ENCODE measurements around the gene TRMT44.

TRMT44 gene

DNA sequence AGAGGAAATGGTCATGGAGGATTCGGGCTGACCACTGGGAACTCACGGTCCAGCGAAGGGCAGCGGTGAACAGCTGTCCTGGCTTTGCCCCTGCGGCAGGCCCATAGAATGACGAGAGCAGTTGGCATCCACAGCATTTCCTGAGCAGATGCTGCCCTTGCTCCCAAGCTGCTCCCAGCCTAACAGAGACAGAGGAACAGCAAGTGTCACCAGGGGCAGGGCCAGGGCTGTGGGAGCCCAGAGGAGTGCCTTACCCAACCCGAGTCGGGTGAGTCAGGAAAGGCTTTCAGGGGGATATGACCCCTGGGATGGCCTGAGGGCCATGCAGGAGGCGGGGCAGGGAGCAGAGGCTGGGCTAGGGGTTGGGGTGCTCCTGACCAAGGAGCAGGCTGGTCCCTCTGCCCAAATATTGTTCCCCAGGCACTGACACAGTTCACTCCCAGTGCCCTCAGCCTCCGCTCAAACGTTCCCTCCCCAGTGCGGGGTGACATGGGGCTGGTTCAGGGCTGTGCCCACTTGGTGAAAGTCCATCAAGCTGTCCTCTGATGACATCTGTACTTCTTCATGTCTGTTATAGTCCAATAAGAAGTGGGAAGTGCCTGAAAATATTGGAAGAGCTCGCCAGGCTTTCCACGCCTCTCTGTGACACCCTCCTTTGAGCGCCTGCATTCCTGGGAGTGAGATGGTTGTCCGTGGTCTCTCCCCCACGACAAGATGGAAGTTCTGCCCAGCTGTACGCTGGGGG lies 74.9 kb downstream of the TRMT44 start:
- H3K4me3 ChIP-seq: no peak overlapping the region
- H3K27me3 ChIP-seq (ENCODE audit: low read depth): no peaks in the 10 kb centered on the region
- peaks cover 4% of the 10 kb centered on the region; the same call in 1 of the 2 replicates for H3K9me3 ChIP-seq
- no peak for DNase-seq (ENCODE audit: low spot score in 2 of 2)
- no peaks in the 10 kb centered on the region for H3K36me3 ChIP-seq (replicated peaks)
- in situ Hi-C loops (cut with MboI; ENCODE audit: low sequenced_read_pairs): no loop called here
- no peaks in the 10 kb centered on the region for H3K4me1 ChIP-seq

DNA sequence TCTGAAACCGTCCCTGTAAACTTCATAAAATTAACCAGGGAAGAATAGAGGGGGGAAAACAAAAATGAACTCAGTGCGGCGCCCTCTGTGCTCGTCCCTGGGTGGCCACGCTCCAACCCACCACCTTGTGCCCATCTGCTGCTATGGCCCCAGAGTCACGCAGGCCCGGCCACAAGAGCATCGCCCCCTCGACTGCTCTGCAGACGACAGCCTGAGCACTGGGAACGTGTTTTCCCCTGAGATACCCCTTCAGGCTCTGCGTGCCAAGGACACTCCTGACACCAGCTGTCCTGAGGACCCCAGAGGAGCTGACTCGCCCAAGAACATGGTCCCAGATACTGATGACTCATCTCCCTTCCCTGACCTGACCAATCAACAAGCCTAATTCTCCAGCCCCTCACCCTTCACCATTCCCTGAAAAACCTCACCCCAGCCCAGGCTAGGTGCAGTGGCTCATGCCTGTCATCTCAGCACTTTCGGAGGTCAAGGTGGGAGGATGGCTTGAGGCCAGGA lies 75.5 kb downstream of the TRMT44 start:
- Histone ChIP-seq H3K36me3 (replicated peaks) (no peaks in the 10 kb centered on the region), H3K9me3 (peaks cover 5% of the 10 kb centered on the region; the same call in 1 of the 2 replicates), H3K4me3 (no peak overlapping the region), H3K4me1 (no peaks in the 10 kb centered on the region), H3K27me3 (ENCODE audit: low read depth) (no peaks in the 10 kb centered on the region)
- in situ Hi-C loops (cut with MboI; ENCODE audit: low sequenced_read_pairs): no loop called here
- DNase-seq (ENCODE audit: low spot score in 2 of 2): no peak

DNA sequence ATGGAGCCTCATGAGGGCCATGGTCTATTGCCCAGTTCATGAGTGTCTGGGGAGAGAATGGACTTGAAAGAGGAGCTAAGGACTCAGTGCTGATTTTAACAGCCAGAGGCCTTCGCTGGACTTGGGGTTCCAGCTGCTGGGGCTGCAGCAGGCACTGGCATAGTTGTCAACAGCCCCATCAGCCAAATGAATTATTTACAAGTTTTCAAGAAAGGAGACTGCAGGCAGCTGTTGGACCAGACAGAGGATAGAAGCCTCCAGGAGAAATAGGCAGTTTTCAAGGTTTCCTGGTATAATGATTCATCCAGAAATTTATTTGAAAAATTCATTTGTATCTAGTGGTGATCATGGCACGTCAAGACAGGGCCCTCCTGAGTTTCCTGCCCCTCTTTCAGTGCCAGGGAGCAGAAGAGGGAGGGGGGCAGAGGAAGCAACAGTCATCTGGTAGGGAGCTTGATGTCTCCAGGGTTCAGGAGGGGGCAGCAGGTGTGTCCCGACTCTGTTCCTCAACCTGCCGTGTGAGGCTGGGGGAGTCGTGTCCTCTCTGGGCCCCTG lies 76.5 kb downstream of the TRMT44 start:
- Histone ChIP-seq H3K27me3 (ENCODE audit: low read depth) (no peaks in the 10 kb centered on the region), H3K4me1 (no peaks in the 10 kb centered on the region), H3K4me3 (no peak overlapping the region), H3K36me3 (replicated peaks) (no peaks in the 10 kb centered on the region), H3K9me3 (peaks cover 6% of the 10 kb centered on the region; the same call in 1 of the 2 replicates)
- in situ Hi-C loops (cut with MboI; ENCODE audit: low sequenced_read_pairs): no loop called here
- DNase-seq (ENCODE audit: low spot score in 2 of 2): no peak

DNA sequence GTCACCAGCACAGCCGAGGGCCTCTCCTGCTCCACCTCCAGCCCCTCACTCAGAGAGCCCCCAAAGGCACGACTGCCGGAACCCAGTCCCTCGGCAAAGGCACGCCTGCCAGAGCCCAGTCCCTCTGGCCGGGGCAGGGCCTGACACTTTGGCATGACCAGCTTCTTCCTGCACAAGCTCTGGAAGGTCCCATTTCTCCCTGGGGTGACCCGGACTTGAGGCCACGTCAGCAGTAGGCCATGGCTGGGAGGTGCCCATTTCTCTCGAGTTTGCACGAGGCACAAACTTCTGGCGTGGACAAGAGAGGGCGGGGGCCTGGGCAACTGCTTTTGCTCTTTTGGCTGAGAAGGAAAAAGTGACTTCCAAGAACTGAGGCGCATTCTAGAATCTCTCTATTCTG lies 77.4 kb downstream of the TRMT44 start:
- H3K4me3 ChIP-seq: no peak overlapping the region
- no peaks in the 10 kb centered on the region for H3K4me1 ChIP-seq
- no peak for DNase-seq (ENCODE audit: low spot score in 2 of 2)
- H3K36me3 ChIP-seq (replicated peaks): no peaks in the 10 kb centered on the region
- H3K27me3 ChIP-seq (ENCODE audit: low read depth): no peaks in the 10 kb centered on the region
- in situ Hi-C loops (cut with MboI; ENCODE audit: low sequenced_read_pairs): no loop called here
- H3K9me3 ChIP-seq: peaks cover 6% of the 10 kb centered on the region; the same call in 1 of the 2 replicates

DNA sequence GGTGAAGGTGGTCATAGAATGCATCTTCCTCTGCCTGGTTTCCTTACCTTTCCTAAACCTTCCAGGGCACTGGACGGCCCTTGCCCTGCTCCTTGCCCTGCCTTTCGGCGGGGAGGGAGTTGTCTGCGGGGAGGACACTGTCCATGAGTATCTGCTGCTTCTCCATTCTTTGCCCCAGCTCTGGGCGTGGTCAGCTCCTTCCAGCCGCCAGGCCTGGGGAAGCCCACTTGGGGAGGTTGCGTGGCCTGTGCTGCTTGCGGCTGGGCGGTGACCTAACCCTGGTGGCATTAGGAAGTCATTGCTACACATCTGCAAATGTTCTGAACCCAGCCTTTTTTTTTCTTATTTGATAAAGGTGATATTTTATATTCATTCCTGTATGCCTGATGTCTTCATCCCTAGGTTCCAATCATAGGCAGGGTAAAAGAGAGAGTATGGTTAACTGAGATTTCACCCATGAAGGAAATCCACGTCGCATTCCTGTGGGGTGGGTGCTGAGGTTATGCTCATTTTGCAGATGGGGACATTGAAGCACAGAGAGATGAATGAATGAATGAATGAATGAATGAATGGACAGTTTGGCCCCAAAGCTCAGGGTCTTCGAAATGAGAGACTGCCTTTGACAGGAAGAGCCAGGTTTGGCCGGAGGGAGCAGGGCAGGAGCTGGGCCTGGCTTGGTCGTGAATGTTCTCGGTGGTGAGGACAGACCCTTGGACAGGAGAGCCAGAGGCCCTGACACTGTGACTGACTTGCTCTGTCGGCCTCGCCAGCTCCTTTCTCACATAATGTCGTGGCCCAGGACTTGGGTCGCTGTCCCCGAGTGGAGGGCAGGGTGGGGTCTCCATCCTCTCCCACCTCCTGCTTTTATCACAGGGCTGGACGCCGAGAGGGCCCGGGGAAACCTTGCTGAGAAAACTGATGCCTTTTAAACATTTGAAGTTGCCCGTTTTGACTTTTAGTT lies 81.9 kb downstream of the TRMT44 start:
- DNase-seq (ENCODE audit: low spot score in 2 of 2): no peak
- H3K4me3 ChIP-seq: no peak overlapping the region
- in situ Hi-C loops (cut with MboI; ENCODE audit: low sequenced_read_pairs): no loop called here
- no peaks in the 10 kb centered on the region for H3K36me3 ChIP-seq (replicated peaks)
- no peaks in the 10 kb centered on the region for H3K4me1 ChIP-seq
- H3K27me3 ChIP-seq (ENCODE audit: low read depth): no peaks in the 10 kb centered on the region
- H3K9me3 ChIP-seq: peaks cover 3% of the 10 kb centered on the region; the same call in 1 of the 2 replicates

DNA sequence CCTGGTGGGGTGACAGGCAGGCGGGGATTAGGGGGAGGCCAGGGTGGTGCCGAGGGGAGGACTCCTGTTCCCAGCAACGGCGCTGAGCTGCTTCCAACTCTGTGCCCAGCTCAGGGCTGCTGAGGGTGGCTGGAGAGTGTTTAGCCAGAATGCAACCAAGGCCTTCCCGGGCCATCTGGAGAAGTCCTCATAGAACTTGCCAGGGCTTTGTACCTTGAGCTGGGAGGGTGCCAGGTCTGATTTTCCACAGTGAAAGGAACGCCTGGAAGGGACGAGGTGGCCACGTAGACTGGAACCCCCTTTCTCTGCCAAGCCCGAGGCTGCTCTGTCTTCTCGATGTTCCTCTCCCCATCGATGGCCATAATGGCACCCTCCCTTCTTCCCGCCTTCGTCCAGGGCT lies 82.6 kb downstream of the TRMT44 start:
- Histone ChIP-seq H3K36me3 (replicated peaks) (no peaks in the 10 kb centered on the region), H3K9me3 (peaks cover 3% of the 10 kb centered on the region; the same call in 1 of the 2 replicates), H3K4me3 (no peak overlapping the region), H3K27me3 (ENCODE audit: low read depth) (no peaks in the 10 kb centered on the region), H3K4me1 (no peaks in the 10 kb centered on the region)
- in situ Hi-C loops (cut with MboI; ENCODE audit: low sequenced_read_pairs): no loop called here
- DNase-seq (ENCODE audit: low spot score in 2 of 2): no peak

DNA sequence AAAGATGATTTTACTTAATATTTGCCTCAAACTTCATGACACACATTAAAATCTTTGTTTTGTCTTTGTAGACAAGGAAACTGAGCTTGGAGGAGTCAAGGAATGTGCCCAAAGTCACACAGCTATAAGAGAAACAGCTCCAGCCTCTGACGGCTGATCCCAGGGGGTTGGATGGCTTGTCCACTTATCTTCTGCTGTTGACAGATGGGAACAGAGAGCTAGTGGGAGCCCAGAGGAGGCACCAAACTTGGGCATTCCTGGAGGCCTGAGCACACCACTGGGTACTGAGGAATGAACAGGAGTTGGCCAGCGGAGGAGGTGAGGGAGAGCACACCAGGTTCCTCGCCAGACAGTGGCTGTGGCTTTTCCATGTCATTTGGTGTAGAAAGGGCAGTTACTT lies 83.2 kb downstream of the TRMT44 start:
- H3K36me3 ChIP-seq (replicated peaks): no peaks in the 10 kb centered on the region
- no peaks in the 10 kb centered on the region for H3K4me1 ChIP-seq
- peaks cover 3% of the 10 kb centered on the region; the same call in 1 of the 2 replicates for H3K9me3 ChIP-seq
- no peaks in the 10 kb centered on the region for H3K27me3 ChIP-seq (ENCODE audit: low read depth)
- in situ Hi-C loops (cut with MboI; ENCODE audit: low sequenced_read_pairs): no loop called here
- no peak for DNase-seq (ENCODE audit: low spot score in 2 of 2)
- no peak overlapping the region for H3K4me3 ChIP-seq

DNA sequence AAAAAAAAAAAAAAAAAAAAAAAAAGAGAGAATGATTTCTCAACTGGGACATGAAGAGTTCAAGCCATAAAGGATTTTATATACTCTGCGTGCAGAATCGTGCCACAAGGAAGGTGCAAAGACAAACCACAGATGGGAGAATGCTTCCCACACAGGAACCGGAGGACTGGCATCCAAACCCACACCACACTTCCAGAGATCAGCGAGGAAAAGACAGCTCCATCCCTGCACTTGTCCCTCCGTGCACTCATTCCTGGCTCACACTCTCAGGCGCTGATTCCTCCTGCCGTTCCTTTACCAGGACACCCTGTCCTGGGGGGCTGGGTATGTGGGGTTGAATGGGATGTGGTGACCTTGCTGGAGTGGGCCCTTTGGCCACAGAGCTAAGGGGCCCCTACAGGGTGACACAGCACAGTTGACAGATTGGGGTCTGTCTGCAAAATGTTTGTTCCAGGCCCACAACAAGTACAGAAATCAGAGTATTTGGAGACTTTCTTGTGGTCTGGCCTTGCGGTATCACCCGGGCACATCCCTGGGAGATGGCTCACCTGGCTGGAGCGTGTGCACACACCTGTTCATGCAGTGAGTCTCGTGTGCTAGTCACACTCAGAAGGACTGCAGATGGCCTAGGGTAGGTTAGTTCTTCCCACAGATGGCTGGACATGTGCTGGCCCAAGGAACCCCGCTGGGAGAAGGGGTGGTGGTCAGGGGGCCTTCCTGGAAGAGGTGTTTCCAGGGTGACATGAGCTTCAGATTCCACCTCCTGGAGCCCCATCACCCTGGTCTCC lies 84.2 kb downstream of the TRMT44 start:
- DNase-seq (ENCODE audit: low spot score in 2 of 2): no peak
- in situ Hi-C loops (cut with MboI; ENCODE audit: low sequenced_read_pairs): no loop called here
- Histone ChIP-seq H3K27me3 (ENCODE audit: low read depth) (no peaks in the 10 kb centered on the region), H3K9me3 (peaks cover 3% of the 10 kb centered on the region; the same call in 1 of the 2 replicates), H3K4me1 (no peaks in the 10 kb centered on the region), H3K4me3 (no peak overlapping the region), H3K36me3 (replicated peaks) (no peaks in the 10 kb centered on the region)

DNA sequence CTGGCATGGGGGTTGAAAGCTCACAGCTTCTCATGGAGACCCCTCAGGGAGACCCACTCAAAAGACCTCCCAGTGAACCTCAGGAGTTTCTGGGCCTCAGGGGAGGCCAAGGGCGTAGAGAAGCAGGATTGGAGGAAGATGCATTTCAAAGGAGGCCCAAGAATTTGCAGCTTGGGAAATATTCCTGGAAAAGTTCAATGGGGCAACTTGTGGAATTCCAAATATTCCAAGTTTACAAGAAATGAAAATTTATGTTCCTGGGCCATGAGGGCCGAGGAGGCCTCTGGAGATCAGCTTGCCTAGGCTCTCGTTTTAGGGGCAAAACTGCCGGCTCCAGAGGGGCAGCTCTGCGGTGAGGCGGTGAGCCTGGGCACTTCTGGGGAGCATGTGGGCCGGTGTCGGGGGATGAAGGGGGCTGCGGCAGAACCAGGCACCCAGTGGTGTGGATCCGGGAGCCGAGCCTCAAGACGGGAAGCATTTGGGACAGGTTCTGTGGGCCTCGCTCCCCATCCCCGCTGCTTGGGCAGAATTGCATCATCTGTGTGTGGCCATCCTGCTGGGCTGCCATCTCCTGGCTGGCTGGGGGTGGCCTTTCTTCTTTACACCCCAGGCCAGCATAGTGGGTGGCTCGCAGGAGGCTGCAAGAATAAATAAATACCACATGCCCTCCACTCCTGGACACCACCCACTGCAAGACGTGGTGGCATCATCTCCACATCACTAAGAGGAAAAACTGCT lies 85.0 kb downstream of the TRMT44 start:
- in situ Hi-C loops (cut with MboI; ENCODE audit: low sequenced_read_pairs): no loop called here
- H3K4me3 ChIP-seq: no peak overlapping the region
- no peaks in the 10 kb centered on the region for H3K27me3 ChIP-seq (ENCODE audit: low read depth)
- H3K36me3 ChIP-seq (replicated peaks): no peaks in the 10 kb centered on the region
- DNase-seq (ENCODE audit: low spot score in 2 of 2): no peak
- H3K4me1 ChIP-seq: no peaks in the 10 kb centered on the region
- peaks cover 3% of the 10 kb centered on the region; the same call in 1 of the 2 replicates for H3K9me3 ChIP-seq
